SK-N-SH (cell line): ENCODE data around the gene RPL4. TPM values are rescaled to one million over a fixed set of nuclear protein-coding genes. Genes with fewer than 3 reads are reported as not detected.
A peak's percentile ranks its signal among the peaks of the same experiment; 100 is the strongest.

Source experiments
- CTCF ChIA-PET: fragments of 300-600, 350-600 bp; formaldehyde crosslinking; extraction: SDS; loops from one replicate; lab custom pipeline; 2021; lab: Yijun Ruan, JAX
- POLR2A ChIA-PET: fragments of 350-600 bp; sonication (Branson Sonifier 250); formaldehyde crosslinking; extraction: SDS; loops from one replicate; lab custom pipeline; 2020; ENCODE audit warnings: antibody characterized with exemption, inconsistent platforms; lab: Yijun Ruan, JAX
- DNase-seq: peaks from one replicate; pipeline ENCODE4 v3.0.0; 2012
- H2AFZ ChIP-seq: fragments of 200-600 bp; sonication (generic); 2 replicates; pipeline ENCODE4 v1.8.1; 2016; ENCODE audit warnings: antibody characterized with exemption, mild to moderate bottlenecking, low read depth
- H3F3A ChIP-seq: fragments of 200-600 bp; sonication (generic); replicated peaks from 2 replicates; pipeline ENCODE3; 2016; ENCODE audit warnings: antibody characterized with exemption, mild to moderate bottlenecking; ENCODE audit not compliant: insufficient read depth
- H3K27ac ChIP-seq, 2 experiments: fragments of 200-500 bp in 1 of 2; fragments of 200-600 bp in 1 of 2; sonication (Bioruptor generic) in 1 of 2; sonication (generic), shearing (Covaris generic) in 1 of 2; 2 replicates each; pipeline versions ENCODE4 v1.5.1 to v1.6.1; 2014 to 2016; ENCODE audit warnings: low read depth in 2 of 2, inconsistent platforms in 1 of 2, low read length in 1 of 2, mild to moderate bottlenecking in 1 of 2, mixed read lengths in 1 of 2
- H3K27me3 ChIP-seq: fragments of 200-600 bp; sonication (generic), shearing (Covaris generic); 2 replicates; pipeline ENCODE4 v1.6.1; 2016; ENCODE audit warnings: mixed run types; ENCODE audit not compliant: insufficient read depth
- H3K36me3 ChIP-seq, 2 experiments: fragments of 200-500 bp in 1 of 2; fragments of 200-600 bp in 1 of 2; sonication (Bioruptor generic) in 1 of 2; sonication (generic) in 1 of 2; replicated peaks in 1 of 2; 2 replicates each; pipeline versions ENCODE3 to v1.5.1; 2014 to 2016; ENCODE audit warnings: low read length in 1 of 2, mild to moderate bottlenecking in 1 of 2; ENCODE audit not compliant: insufficient read depth in 2 of 2, control insufficient read depth in 1 of 2
- H3K4me1 ChIP-seq, 2 experiments: fragments of 200-500 bp in 1 of 2; fragments of 200-600 bp in 1 of 2; sonication (Bioruptor generic) in 1 of 2; sonication (generic), shearing (Covaris generic) in 1 of 2; 2 replicates each; pipeline versions ENCODE4 v1.5.1 to v1.6.1; 2014 to 2016; ENCODE audit warnings: low read depth in 1 of 2, low read length in 1 of 2, mixed run types in 1 of 2; ENCODE audit not compliant: insufficient read depth in 2 of 2, control insufficient read depth in 1 of 2
- H3K4me2 ChIP-seq: fragments of 200-600 bp; sonication (generic), shearing (Covaris generic); 2 replicates; pipeline ENCODE4 v1.6.1; 2017; ENCODE audit warnings: mixed run types
- H3K4me3 ChIP-seq, 2 experiments: fragments of 200-500 bp in 1 of 2; fragments of 200-600 bp in 1 of 2; sonication (Bioruptor generic) in 1 of 2; sonication (generic), shearing (Covaris generic) in 1 of 2; 2 replicates each; pipeline versions ENCODE4 v1.5.1 to v1.8.1; 2014 to 2016; ENCODE audit warnings: low read depth in 2 of 2, inconsistent platforms in 1 of 2, low read length in 1 of 2, mild to moderate bottlenecking in 1 of 2, mixed read lengths in 1 of 2, moderate library complexity in 1 of 2
- H3K79me2 ChIP-seq: fragments of 200-600 bp; sonication (generic); 2 replicates; pipeline ENCODE4 v1.8.1; 2017; ENCODE audit warnings: mild to moderate bottlenecking; ENCODE audit not compliant: insufficient read depth
- H3K9ac ChIP-seq: fragments of 200-600 bp; sonication (generic); 2 replicates; pipeline ENCODE4 v1.6.1; 2017; ENCODE audit warnings: mixed run types
- H3K9me2 ChIP-seq: fragments of 200-600 bp; sonication (generic); 2 replicates; pipeline ENCODE4 v1.6.1; 2017; ENCODE audit warnings: mixed run types
- H3K9me3 ChIP-seq: fragments of 200-600 bp; sonication (generic); 2 replicates; pipeline ENCODE4 v1.6.1; 2017; ENCODE audit warnings: mixed run types, mild to moderate bottlenecking, moderate library complexity
- H4K20me1 ChIP-seq: fragments of 200-600 bp; sonication (generic); 2 replicates; pipeline ENCODE4 v1.6.1; 2017; ENCODE audit warnings: mild to moderate bottlenecking, mixed run types; ENCODE audit not compliant: insufficient read depth
- CHD2 ChIP-seq: fragments of 150-350 bp; IDR thresholded peaks from 2 replicates; pipeline ENCODE4 v1.6.1; 2018; ENCODE audit warnings: low read length; ENCODE audit not compliant: partially characterized antibody
- CTCF ChIP-seq: fragments of 200-600 bp; sonication (generic); IDR thresholded peaks from 2 replicates; pipeline ENCODE4 v1.6.1; 2017; ENCODE audit warnings: antibody characterized with exemption, mild to moderate bottlenecking, moderate library complexity
- ELF1 ChIP-seq: IDR thresholded peaks from 2 replicates; pipeline ENCODE4 v1.4.0; 2012
- EP300 ChIP-seq, 2 experiments: IDR thresholded peaks; 2 replicates each; pipeline versions ENCODE4 v1.4.0 to v1.6.1; 2012; ENCODE audit warnings: borderline replicate concordance in 1 of 2, low read depth in 1 of 2, low read length in 1 of 2
- GABPA ChIP-seq: IDR thresholded peaks from 2 replicates; pipeline ENCODE4 v1.4.0; 2012; ENCODE audit warnings: low read depth, mild to moderate bottlenecking
- MXI1 ChIP-seq: IDR thresholded peaks from 2 replicates; pipeline ENCODE4 v1.6.1; 2012; ENCODE audit warnings: mild to moderate bottlenecking, low read depth, low read length, improper control_type of control experiment
- NRF1 ChIP-seq: IDR thresholded peaks from 2 replicates; pipeline ENCODE4 v1.6.1; 2012; ENCODE audit warnings: low read depth, mild to moderate bottlenecking, low read length
- POLR2AphosphoS5 ChIP-seq: IDR thresholded peaks from 2 replicates; pipeline ENCODE4 v1.6.1; 2012; ENCODE audit warnings: low read depth, low read length
- RAD21 ChIP-seq: IDR thresholded peaks from 2 replicates; pipeline ENCODE4 v1.6.1; 2012; ENCODE audit warnings: mild to moderate bottlenecking, low read length
- REST ChIP-seq: IDR thresholded peaks from 2 replicates; pipeline ENCODE4 v1.6.1; 2012; ENCODE audit warnings: mild to moderate bottlenecking, low read depth, low read length, moderate library complexity
- RFX5 ChIP-seq: IDR thresholded peaks from 2 replicates; pipeline ENCODE4 v1.6.1; 2012; ENCODE audit warnings: mild to moderate bottlenecking, improper control_type of control experiment, low read length
- SIN3A ChIP-seq: IDR thresholded peaks from 2 replicates; pipeline ENCODE4 v1.6.1; 2012; ENCODE audit warnings: low read depth, mild to moderate bottlenecking, low read length, moderate library complexity, borderline replicate concordance
- TAF1 ChIP-seq: IDR thresholded peaks from 2 replicates; pipeline ENCODE4 v1.6.1; 2012; ENCODE audit warnings: low read depth, mild to moderate bottlenecking, low read length, moderate library complexity, borderline replicate concordance
- YY1 ChIP-seq: IDR thresholded peaks from 2 replicates; pipeline ENCODE4 v1.4.0; 2012; ENCODE audit warnings: low read depth, mild to moderate bottlenecking
- WGBS: methylation state at CpG from one replicate; pipeline ENCODE4 v1.1.6; 2017; ENCODE audit warnings: low lambda C conversion rate; 5-methylcytosine and 5-hydroxymethylcytosine counted together
- polyA plus RNA-seq, 3 experiments: library from polyadenylated mRNA; depleted of rRNA; stranded (reverse); fragments of >200 nt; gene quantifications; 2 replicates each; pipeline ENCODE4 v1.2.3, GENCODE V29; 2012
- TF ChIP-seq, protein P1 (sequence below): IDR thresholded peaks from 2 replicates; pipeline ENCODE4; 2012
- TF ChIP-seq, protein P2 (sequence below): IDR thresholded peaks from 2 replicates; pipeline ENCODE4 v1.4.0; 2012; ENCODE audit warnings: low read depth
- TF ChIP-seq, protein P3 (sequence below): IDR thresholded peaks from 2 replicates; pipeline ENCODE4 v1.4.0; 2012; ENCODE audit warnings: low read depth, borderline replicate concordance

Gene RPL4
- polyA plus RNA-seq (2012; rRNA removed), result 3,177 and 3,833 TPM in 2 replicates
- 3,533 and 4,133 TPM in 2 replicates for polyA plus RNA-seq (2012; cell fraction: cytosol; rRNA removed)
- polyA plus RNA-seq (2012; cell fraction: nucleus; rRNA removed), result 1,107 and 1,671 TPM in 2 replicates

- peaks cover 43% of the 10 kb centered on the region for H4K20me1 ChIP-seq
- CTCF ChIA-PET, result interaction anchor here (1.0 to 2.6 kb wide), 7 partner anchors 8 to 894 kb away, joined by 3 to 14 read pairs (median 4); partner anchors contain the start of genes INTS14, MAP2K1 and SNAPC5
- peak within 1 kb of the TSS; percentile 79 to 98 for H3K4me3 ChIP-seq
- H3F3A ChIP-seq, result peaks cover 32% of the 10 kb centered on the region
- peak within 1 kb of the TSS; percentile 96 for H3K9ac ChIP-seq
- peak; percentile 70; the same call in 1 of the 2 replicates for TF ChIP-seq REST
- TF ChIP-seq RAD21, result no peak
- TF ChIP-seq SIN3A, result peak; percentile 96
- peak; percentile 88 for TF ChIP-seq MXI1
- TF ChIP-seq CHD2, result peak; percentile 98
- TF ChIP-seq, protein P1, sequence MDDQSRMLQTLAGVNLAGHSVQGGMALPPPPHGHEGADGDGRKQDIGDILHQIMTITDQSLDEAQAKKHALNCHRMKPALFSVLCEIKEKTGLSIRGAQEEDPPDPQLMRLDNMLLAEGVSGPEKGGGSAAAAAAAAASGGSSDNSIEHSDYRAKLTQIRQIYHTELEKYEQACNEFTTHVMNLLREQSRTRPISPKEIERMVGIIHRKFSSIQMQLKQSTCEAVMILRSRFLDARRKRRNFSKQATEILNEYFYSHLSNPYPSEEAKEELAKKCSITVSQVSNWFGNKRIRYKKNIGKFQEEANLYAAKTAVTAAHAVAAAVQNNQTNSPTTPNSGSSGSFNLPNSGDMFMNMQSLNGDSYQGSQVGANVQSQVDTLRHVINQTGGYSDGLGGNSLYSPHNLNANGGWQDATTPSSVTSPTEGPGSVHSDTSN, result 0 out of 2 replicates have a peak, but pooled peaks have one; percentile 48
- TF ChIP-seq TAF1, result peak; percentile 97
- TF ChIP-seq EP300 (IDR thresholded peaks at IDR 0.05; ENCODE audit: borderline replicate concordance in 1 of 2, low read depth in 1 of 2, low read length in 1 of 2), result 0 out of 4 replicates have a peak, but pooled peaks of 1 of the 2 experiments have one; percentile 2
- TF ChIP-seq GABPA, result peak; percentile 89
- no peak for TF ChIP-seq CTCF
- TF ChIP-seq RFX5, result no peak; the same call in 1 of the 2 replicates
- TF ChIP-seq POLR2AphosphoS5, result peak; percentile 99
- TF ChIP-seq NRF1, result no peak
- peak; percentile 95 for TF ChIP-seq YY1
- TF ChIP-seq, protein P2, sequence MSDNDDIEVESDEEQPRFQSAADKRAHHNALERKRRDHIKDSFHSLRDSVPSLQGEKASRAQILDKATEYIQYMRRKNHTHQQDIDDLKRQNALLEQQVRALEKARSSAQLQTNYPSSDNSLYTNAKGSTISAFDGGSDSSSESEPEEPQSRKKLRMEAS, result peak; percentile 95
- TF ChIP-seq, protein P3, sequence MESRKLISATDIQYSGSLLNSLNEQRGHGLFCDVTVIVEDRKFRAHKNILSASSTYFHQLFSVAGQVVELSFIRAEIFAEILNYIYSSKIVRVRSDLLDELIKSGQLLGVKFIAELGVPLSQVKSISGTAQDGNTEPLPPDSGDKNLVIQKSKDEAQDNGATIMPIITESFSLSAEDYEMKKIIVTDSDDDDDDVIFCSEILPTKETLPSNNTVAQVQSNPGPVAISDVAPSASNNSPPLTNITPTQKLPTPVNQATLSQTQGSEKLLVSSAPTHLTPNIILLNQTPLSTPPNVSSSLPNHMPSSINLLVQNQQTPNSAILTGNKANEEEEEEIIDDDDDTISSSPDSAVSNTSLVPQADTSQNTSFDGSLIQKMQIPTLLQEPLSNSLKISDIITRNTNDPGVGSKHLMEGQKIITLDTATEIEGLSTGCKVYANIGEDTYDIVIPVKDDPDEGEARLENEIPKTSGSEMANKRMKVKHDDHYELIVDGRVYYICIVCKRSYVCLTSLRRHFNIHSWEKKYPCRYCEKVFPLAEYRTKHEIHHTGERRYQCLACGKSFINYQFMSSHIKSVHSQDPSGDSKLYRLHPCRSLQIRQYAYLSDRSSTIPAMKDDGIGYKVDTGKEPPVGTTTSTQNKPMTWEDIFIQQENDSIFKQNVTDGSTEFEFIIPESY, result peak; percentile 96
- peak; percentile 37 for TF ChIP-seq ELF1
- TF ChIP-seq, all 33 proteins: peak for 13
- Histone ChIP-seq H3K27ac (peak within 1 kb of the TSS; percentile 96 to 98), H3K9me3 (no peaks in the 10 kb centered on the region), H3K4me2 (peak within 1 kb of the TSS; percentile 75), H3K79me2 (peaks cover 88% of the 10 kb centered on the region), H2AFZ (peak within 1 kb of the TSS; percentile 93), H3K27me3 (no peaks in the 10 kb centered on the region), H3K9me2 (no peaks in the 10 kb centered on the region), H3K4me1 (peaks cover 9 to 11% of the 10 kb centered on the region in 2 experiments; a peak in 3 of 4 replicates), H3K36me3 (peaks cover 39 to 50% of the 10 kb centered on the region in 2 experiments)
- peak; percentile 79 for DNase-seq
- POLR2A ChIA-PET, result interaction anchor here (0.6 to 0.8 kb wide), 2 partner anchors 94 to 1327 kb away, joined by 3 read pairs; no protein-coding TSS in a partner anchor
- under 1% methylated on average over 43 of the region's 46 CpGs for WGBS
Measured at GRCh38 chr15:66504563-66505429, at the start of gene RPL4, which contains the start of gene ZWILCH. Gene RPL4 (minus strand): TSS chr15:66504855. CDS start chr15:66504790, 65 bp downstream. Gene ZWILCH (plus strand): TSS chr15:66505326. CDS start chr15:66505339, 13 bp downstream.
